HEK293T (cell line): ENCODE measurements around the gene ARSD.

Experiments
- ARNT ChIP-seq: fragments of 450-650 bp; IDR thresholded peaks from 2 replicates; pipeline ENCODE4 v1.6.1; 2017; ENCODE audit warnings: mild to moderate bottlenecking
- ELF4 ChIP-seq: fragments of 450-650 bp; IDR thresholded peaks from 2 replicates; pipeline ENCODE4 v1.6.1; 2017; ENCODE audit warnings: antibody characterized with exemption
- FOXA1 ChIP-seq: fragments of 450-650 bp; IDR thresholded peaks from 2 replicates; pipeline ENCODE4 v1.6.1; 2016; ENCODE audit warnings: mild to moderate bottlenecking
- FOXM1 ChIP-seq: fragments of 450-650 bp; IDR thresholded peaks from 2 replicates; pipeline ENCODE4 v1.6.1; 2017; ENCODE audit warnings: mild to moderate bottlenecking, borderline replicate concordance
- HDGF ChIP-seq: fragments of 450-650 bp; IDR thresholded peaks from 2 replicates; pipeline ENCODE4 v1.6.1; 2017; ENCODE audit warnings: antibody characterized with exemption, borderline replicate concordance
- SP1 ChIP-seq: fragments of 450-650 bp; IDR thresholded peaks from 2 replicates; pipeline ENCODE4 v1.6.1; 2017

- TF ChIP-seq HDGF (no peak), FOXM1 (no peak), FOXA1 (no peak), ELF4 (no peak), SP1 (no peak), ARNT (no peak)
These were observed 29.1 kb upstream of the ARSD start for GRCh38 chrX:2958199-2958598.
